Stimulated activated CD8-positive, alpha-beta memory T cell treated with anti-CD3 and anti-CD28 coated beads, Interleukin-7, amount 100 ng/mL, for 48 hours (primary cell): ENCODE data around the gene ARHGAP20.
"Not testable (repeated sequence)": the region's sequence is repeated elsewhere in the genome, so short reads cannot be mapped to it uniquely, and the experiment has no call there.

Source experiments
- DNase-seq, 2 donors: peaks; one replicate each; pipeline ENCODE4 v3.0.0-alpha.2; 2020; ENCODE audit warnings: low read depth in 1 of 2; ENCODE audit errors: extremely low read depth in 1 of 2

ARHGAP20 gene

GRCh38 chr11:110619366-110619765 lies 92.9 kb downstream of the ARHGAP20 start:
- DNase-seq: not testable (repeated sequence)

GRCh38 chr11:110614031-110614430 lies 98.2 kb downstream of the ARHGAP20 start:
- DNase-seq: no peak

GRCh38 chr11:110613197-110613918 lies 98.9 kb downstream of the ARHGAP20 start:
- no peak for DNase-seq

GRCh38 chr11:110606415-110606814 lies 105.8 kb downstream of the ARHGAP20 start:
- DNase-seq: no peak

- DNase-seq: no peak
These were observed 110.3 kb downstream of the ARHGAP20 start for GRCh38 chr11:110601936-110602335.

- DNase-seq: no peak
These were observed 111.9 kb downstream of the ARHGAP20 start for GRCh38 chr11:110600322-110600721.

- DNase-seq: no peak
These were observed 113.0 kb downstream of the ARHGAP20 start for GRCh38 chr11:110599207-110599606.

GRCh38 chr11:110598725-110599124 lies 113.5 kb downstream of the ARHGAP20 start:
- no peak for DNase-seq

GRCh38 chr11:110587972-110588371 lies 124.3 kb downstream of the ARHGAP20 start:
- no peak for DNase-seq

GRCh38 chr11:110587129-110587528 lies 125.1 kb downstream of the ARHGAP20 start:
- DNase-seq: no peak

- no peak for DNase-seq
These were observed 128.1 kb downstream of the ARHGAP20 start for GRCh38 chr11:110584150-110584549.

GRCh38 chr11:110582728-110583432 lies 129.4 kb downstream of the ARHGAP20 start:
- no peak for DNase-seq

GRCh38 chr11:110580571-110580970 lies 131.7 kb downstream of the ARHGAP20 start:
- DNase-seq: no peak

GRCh38 chr11:110573411-110573810 lies 138.8 kb downstream of the ARHGAP20 start:
- DNase-seq: no peak

- no peak for DNase-seq
These were observed 141.0 kb downstream of the ARHGAP20 start for GRCh38 chr11:110571081-110571720.

GRCh38 chr11:110566577-110566976 lies 145.7 kb downstream of the ARHGAP20 start:
- DNase-seq: no peak

- no peak for DNase-seq
These were observed 146.6 kb downstream of the ARHGAP20 start for GRCh38 chr11:110565357-110566336.

GRCh38 chr11:110564676-110565356 lies 147.4 kb downstream of the ARHGAP20 start:
- DNase-seq: no peak

GRCh38 chr11:110544779-110545178 lies 167.5 kb downstream of the ARHGAP20 start:
- no peak for DNase-seq

- DNase-seq: no peak
These were observed 174.1 kb downstream of the ARHGAP20 start for GRCh38 chr11:110538154-110538553.
